GM21515 (cell line): ENCODE data around the gene GOLIM4.

ENCODE experiments used
- ATAC-seq: cut with Tn5 transposase; IDR thresholded peaks from one replicate; pipeline ENCODE4 v1.9.1; 2021; ENCODE audit not compliant: unreplicated experiment

GOLIM4 gene

GRCh38 chr3:167998253-167998652, 97.5 kb downstream of the GOLIM4 start:
- no peak for ATAC-seq

GRCh38 chr3:167996514-167996913, 99.2 kb downstream of the GOLIM4 start:
- no peak for ATAC-seq

- ATAC-seq = no peak
Measured at GRCh38 chr3:167992381-167992780, 103.3 kb downstream of the GOLIM4 start.

- ATAC-seq = no peak
Measured at GRCh38 chr3:167991213-167991612, 104.5 kb downstream of the GOLIM4 start.

- ATAC-seq = no peak
Measured at GRCh38 chr3:167989999-167990398, 105.7 kb downstream of the GOLIM4 start.

GRCh38 chr3:167989066-167989465, 106.7 kb downstream of the GOLIM4 start:
- no peak for ATAC-seq

GRCh38 chr3:167983583-167983982, 112.1 kb downstream of the GOLIM4 start:
- no peak for ATAC-seq

- no peak for ATAC-seq
Measured at GRCh38 chr3:167978486-167978885, 117.2 kb downstream of the GOLIM4 start.

GRCh38 chr3:167978071-167978470, 117.7 kb downstream of the GOLIM4 start:
- no peak for ATAC-seq

GRCh38 chr3:167976516-167977361, 119.0 kb downstream of the GOLIM4 start:
- ATAC-seq = no peak

- no peak for ATAC-seq
Measured at GRCh38 chr3:167973901-167974300, 121.8 kb downstream of the GOLIM4 start.

- no peak for ATAC-seq
Measured at GRCh38 chr3:167973046-167973445, 122.7 kb downstream of the GOLIM4 start.

- no peak for ATAC-seq
Measured at GRCh38 chr3:167972502-167972901, 123.2 kb downstream of the GOLIM4 start.

GRCh38 chr3:167969548-167969947, 126.2 kb downstream of the GOLIM4 start:
- no peak for ATAC-seq

- no peak for ATAC-seq
Measured at GRCh38 chr3:167967257-167968036, 128.3 kb downstream of the GOLIM4 start.
